ENCODE results near the gene RANBP9. TPM values are rescaled to one million over a fixed set of nuclear protein-coding genes. Genes with fewer than 3 reads are reported as not detected.
A peak's percentile ranks its signal among the peaks of the same experiment; 100 is the strongest.

RANBP9 gene
- total RNA-seq, 6 experiments from 2014 or later, result 14.1 to 17.9 (median 15.9) TPM

DNA sequence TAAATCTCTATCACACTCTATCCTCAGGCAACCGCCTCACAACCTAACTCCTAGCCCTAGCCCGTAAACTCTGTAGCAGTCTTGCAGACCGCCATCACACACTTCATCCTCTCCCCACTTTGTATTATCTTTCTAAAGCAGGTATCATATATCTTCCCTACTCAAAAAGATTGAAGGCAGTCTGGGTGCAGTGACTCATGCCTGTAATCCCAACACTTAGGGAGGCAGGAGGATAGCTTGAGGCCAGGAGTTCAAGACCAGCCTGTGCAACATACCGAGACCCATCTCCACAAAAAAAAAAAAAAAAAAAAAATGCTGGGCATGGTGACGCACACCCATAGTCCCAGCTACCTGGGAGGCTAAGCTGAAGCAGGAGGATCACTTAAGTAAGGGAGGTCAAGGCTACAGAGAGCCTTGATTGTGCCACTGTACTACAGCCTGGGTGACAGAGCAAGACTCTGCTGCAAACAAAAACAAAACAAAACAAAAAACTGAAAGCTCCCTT lies 22.9 kb downstream of the RANBP9 start:
- DNase-seq (no peak), ATAC-seq (no peak)
- Histone ChIP-seq H3K36me3 (no peaks in the 10 kb centered on the region), H3K27ac (no peak overlapping the region), H3K27me3 (no peaks in the 10 kb centered on the region), H3K9me3 (no peaks in the 10 kb centered on the region), H3K4me3 (no peak overlapping the region), H3K4me1 (no peaks in the 10 kb centered on the region)
- intact Hi-C loops (cut with DNase I), result no loop called here
- TF ChIP-seq POLR2A (IDR thresholded peaks at IDR 0.05), result no peak
- TF ChIP-seq, protein P1, sequence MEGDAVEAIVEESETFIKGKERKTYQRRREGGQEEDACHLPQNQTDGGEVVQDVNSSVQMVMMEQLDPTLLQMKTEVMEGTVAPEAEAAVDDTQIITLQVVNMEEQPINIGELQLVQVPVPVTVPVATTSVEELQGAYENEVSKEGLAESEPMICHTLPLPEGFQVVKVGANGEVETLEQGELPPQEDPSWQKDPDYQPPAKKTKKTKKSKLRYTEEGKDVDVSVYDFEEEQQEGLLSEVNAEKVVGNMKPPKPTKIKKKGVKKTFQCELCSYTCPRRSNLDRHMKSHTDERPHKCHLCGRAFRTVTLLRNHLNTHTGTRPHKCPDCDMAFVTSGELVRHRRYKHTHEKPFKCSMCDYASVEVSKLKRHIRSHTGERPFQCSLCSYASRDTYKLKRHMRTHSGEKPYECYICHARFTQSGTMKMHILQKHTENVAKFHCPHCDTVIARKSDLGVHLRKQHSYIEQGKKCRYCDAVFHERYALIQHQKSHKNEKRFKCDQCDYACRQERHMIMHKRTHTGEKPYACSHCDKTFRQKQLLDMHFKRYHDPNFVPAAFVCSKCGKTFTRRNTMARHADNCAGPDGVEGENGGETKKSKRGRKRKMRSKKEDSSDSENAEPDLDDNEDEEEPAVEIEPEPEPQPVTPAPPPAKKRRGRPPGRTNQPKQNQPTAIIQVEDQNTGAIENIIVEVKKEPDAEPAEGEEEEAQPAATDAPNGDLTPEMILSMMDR (IDR thresholded peaks at IDR 0.05), result no peak
- 98% methylated on average over 4 of the region's 5 CpGs for WGBS (ENCODE audit: insufficient coverage, low coverage, low lambda C conversion rate, missing lambda C conversion rate)

- Histone ChIP-seq H3K4me1 (no peaks in the 10 kb centered on the region), H3K36me3 (no peaks in the 10 kb centered on the region), H3K9me3 (no peaks in the 10 kb centered on the region), H3K27me3 (no peaks in the 10 kb centered on the region), H3K27ac (no peak overlapping the region), H3K4me3 (no peak overlapping the region)
- TF ChIP-seq POLR2A (IDR thresholded peaks at IDR 0.05), result no peak
- TF ChIP-seq, protein P1 (IDR thresholded peaks at IDR 0.05), result no peak
- 0% methylated on average over 1 of the region's 1 CpG for WGBS (ENCODE audit: insufficient coverage, low coverage, low lambda C conversion rate, missing lambda C conversion rate)
- intact Hi-C loops (cut with DNase I), result no loop called here
- ATAC-seq (peak in 2 of 4 donors; percentile 20 to 21), DNase-seq (no peak)
Measured at GRCh38 chr6:13687917-13688351, 23.7 kb downstream of the RANBP9 start.

DNA sequence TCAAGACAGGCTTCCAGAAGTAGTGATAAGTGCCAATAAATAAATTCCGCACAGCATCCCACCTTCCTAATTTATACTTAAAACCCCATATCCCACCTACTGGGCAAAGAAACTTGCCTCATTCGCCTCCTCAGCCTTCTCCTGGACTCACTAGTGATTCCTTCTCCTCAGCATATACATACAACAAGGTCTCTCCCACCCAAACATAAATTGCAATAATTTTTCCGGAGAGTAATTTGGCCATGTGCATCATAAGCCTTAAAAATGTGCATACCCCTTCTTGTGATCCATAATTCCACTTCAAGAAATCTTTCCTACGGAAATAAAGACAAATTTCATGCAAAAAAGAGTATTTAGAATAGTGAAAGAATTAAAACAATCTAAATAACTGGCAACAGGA lies 26.8 kb downstream of the RANBP9 start:
- Histone ChIP-seq H3K27ac (no peak overlapping the region), H3K4me1 (no peaks in the 10 kb centered on the region), H3K36me3 (no peaks in the 10 kb centered on the region), H3K4me3 (no peak overlapping the region), H3K27me3 (no peaks in the 10 kb centered on the region), H3K9me3 (no peaks in the 10 kb centered on the region)
- no peak for DNase-seq
- intact Hi-C loops (cut with DNase I), result no loop called here
- TF ChIP-seq POLR2A (IDR thresholded peaks at IDR 0.05), result no peak
- TF ChIP-seq, protein P1 (IDR thresholded peaks at IDR 0.05), result no peak
- WGBS (ENCODE audit: insufficient coverage, low coverage, low lambda C conversion rate, missing lambda C conversion rate), result 96% methylated on average over 4 of the region's 4 CpGs
- no peak for ATAC-seq

GRCh38 chr6:13683038-13683437 lies 28.6 kb downstream of the RANBP9 start:
- DNase-seq, result no peak
- no peak for ATAC-seq
- no peak overlapping the region for H3K4me3 ChIP-seq
- no peak overlapping the region for H3K27ac ChIP-seq
- H3K9me3 ChIP-seq, result no peaks in the 10 kb centered on the region
- intact Hi-C loops (cut with DNase I), result no loop called here
- H3K36me3 ChIP-seq, result no peaks in the 10 kb centered on the region
- no peak for TF ChIP-seq POLR2A (IDR thresholded peaks at IDR 0.05)
- TF ChIP-seq, protein P1 (IDR thresholded peaks at IDR 0.05), result no peak
- peaks cover 0 to 13% (median 3%) of the 10 kb centered on the region in 4 donors for H3K4me1 ChIP-seq
- H3K27me3 ChIP-seq, result no peaks in the 10 kb centered on the region

DNA sequence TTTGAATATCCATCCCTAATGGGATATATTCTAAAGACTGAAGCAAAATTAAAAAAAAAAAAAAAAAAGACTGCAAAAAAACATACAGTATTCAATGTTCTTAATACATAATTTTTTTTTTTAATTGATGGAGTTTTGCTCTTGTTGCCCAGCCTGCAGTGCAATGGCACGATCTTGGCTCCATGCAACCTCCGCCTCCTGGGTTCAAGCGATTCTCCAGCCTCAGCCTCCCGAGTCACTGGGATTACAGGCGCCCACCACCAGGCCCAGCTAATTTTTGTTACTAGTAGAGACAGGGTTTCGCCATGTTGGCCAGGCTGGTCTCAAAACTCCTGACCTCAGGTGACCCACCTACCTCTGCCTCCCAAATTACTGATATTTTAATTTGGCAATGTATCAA lies 29.3 kb downstream of the RANBP9 start:
- Histone ChIP-seq H3K4me3 (no peak overlapping the region), H3K9me3 (no peaks in the 10 kb centered on the region), H3K36me3 (no peaks in the 10 kb centered on the region), H3K27ac (no peak overlapping the region), H3K4me1 (peaks cover 0 to 14% (median 3%) of the 10 kb centered on the region in 4 donors), H3K27me3 (no peaks in the 10 kb centered on the region)
- intact Hi-C loops (cut with DNase I), result no loop called here
- ATAC-seq (no peak), DNase-seq (no peak)
- TF ChIP-seq, protein P1 (IDR thresholded peaks at IDR 0.05), result no peak
- TF ChIP-seq POLR2A (IDR thresholded peaks at IDR 0.05), result no peak
- 99% methylated on average over 6 of the region's 6 CpGs for WGBS (ENCODE audit: insufficient coverage, low coverage, low lambda C conversion rate, missing lambda C conversion rate)

All from right lobe of liver (tissue), 6 donors.